GM21528 (cell line): ENCODE measurements around the gene SLC39A11.

Experiments used
- ATAC-seq: cut with Tn5 transposase; IDR thresholded peaks from one replicate; pipeline ENCODE4 v1.9.1; 2021; ENCODE audit warnings: mild to moderate bottlenecking, moderate library complexity; ENCODE audit not compliant: unreplicated experiment, low FRiP score

Gene SLC39A11

GRCh38 chr17:72984926-72985325 is 107.6 kb downstream of the SLC39A11 start:
- no peak for ATAC-seq

- no peak for ATAC-seq
Measured at GRCh38 chr17:72984145-72984925, 108.2 kb downstream of the SLC39A11 start.

DNA sequence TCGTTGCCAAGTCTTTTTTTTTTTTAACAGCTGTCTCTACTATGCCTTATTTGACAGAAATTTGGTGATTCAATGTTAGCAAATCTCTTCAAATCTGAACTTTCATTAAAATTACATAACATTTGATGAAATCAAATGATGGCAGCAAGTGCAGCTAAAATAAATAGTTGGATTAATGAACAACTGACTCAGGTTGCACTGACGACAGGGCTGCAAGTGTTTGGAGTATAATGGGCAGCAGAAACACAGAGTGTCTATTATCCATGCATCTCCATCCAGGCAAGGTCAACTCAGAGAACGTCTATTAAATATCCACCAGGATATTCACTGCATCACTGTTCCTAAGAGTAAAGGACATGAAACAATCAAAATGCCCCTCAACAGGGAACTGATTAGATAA is 109.8 kb downstream of the SLC39A11 start:
- ATAC-seq, result no peak

DNA sequence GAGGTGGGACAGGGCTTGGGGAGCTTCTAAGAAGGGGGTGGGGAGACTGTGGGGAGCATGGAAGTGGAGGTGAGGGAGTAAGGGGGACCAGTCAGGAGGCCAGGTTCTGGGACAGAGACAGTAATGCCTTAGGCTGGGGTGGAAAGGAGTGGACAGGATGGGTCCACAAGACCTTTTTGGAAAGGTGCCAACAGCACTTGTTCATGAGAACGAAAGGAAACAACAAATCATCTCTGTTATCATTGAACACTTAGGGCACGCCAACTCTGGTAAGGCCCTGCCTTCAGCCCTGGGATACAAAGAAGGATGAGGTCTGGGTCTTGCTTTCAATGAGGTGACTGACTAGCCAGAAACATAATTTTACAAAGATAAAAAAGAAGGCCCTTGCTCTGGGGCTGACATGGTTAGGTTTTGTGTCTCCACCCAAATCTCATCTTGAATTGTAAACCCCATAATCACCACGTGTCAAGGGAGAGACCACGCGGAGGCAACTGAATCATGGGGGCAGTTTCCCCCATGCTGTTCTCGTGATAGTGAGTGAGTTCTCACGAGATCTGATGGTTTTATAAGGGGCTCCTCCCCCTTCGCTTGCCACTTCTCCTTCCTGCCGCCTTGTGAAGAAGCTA is 113.8 kb downstream of the SLC39A11 start:
- no peak for ATAC-seq

DNA sequence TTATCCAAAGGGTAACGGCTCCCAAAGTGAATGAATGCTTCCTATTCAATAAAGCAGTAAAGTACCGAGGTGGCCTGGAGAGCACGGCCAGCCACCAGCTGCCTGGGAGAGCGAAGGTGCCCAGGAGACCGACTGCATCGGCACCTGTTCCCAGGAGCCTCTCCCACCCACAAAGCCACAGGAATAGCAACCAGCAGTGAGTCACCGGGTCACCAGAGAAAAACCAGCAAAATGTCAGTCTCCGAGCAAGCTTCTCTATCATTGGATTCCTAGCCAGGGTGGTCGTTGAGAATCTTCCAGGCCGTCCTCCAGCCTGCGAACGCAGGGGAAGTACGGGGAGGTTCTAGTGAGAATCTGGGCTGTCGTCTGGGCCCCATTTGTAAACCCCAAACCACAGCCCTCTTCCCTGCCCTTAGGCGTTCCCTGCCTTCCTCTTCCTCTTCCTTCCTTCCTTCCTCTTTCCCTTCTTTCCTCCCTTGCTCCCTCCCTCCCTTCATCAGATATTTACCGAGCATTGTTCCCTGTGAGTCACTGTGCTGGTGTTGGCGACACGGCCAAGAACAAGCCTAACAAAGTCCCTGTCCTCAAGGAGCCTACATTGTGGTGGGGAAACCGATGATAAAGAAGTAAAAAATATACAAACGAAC is 114.6 kb downstream of the SLC39A11 start:
- no peak for ATAC-seq

- no peak for ATAC-seq
Measured at GRCh38 chr17:72976971-72977770, 115.3 kb downstream of the SLC39A11 start.

GRCh38 chr17:72975509-72975908 is 117.0 kb downstream of the SLC39A11 start:
- no peak for ATAC-seq

DNA sequence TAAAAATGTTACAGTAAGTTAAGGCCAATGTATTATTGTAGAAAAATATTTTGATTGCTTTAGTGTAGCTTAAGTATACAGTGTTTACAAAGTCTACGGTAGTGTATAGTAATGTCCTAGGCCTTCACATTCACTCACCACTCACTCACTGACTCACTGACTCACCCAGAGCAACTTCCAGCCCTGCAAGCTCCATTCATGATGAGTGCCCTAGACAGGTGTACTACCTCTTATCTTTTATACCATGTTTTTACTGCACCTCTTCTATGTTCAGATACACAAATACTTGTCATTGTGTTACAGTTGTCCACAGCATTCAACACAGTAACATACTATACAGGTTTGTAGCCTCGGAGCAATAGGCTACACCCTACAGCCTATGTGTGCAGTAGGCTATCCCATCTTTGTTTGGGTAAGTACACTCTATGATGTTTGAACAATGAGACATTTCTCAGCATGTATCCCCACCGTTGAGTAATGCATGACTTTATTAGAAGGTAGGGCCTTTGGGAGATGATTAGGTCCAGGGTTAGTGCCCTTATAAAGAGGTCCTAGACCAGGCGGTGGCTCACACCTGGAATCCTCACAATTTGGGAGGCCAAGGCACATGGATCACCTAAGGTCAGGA is 117.8 kb downstream of the SLC39A11 start:
- no peak for ATAC-seq

DNA sequence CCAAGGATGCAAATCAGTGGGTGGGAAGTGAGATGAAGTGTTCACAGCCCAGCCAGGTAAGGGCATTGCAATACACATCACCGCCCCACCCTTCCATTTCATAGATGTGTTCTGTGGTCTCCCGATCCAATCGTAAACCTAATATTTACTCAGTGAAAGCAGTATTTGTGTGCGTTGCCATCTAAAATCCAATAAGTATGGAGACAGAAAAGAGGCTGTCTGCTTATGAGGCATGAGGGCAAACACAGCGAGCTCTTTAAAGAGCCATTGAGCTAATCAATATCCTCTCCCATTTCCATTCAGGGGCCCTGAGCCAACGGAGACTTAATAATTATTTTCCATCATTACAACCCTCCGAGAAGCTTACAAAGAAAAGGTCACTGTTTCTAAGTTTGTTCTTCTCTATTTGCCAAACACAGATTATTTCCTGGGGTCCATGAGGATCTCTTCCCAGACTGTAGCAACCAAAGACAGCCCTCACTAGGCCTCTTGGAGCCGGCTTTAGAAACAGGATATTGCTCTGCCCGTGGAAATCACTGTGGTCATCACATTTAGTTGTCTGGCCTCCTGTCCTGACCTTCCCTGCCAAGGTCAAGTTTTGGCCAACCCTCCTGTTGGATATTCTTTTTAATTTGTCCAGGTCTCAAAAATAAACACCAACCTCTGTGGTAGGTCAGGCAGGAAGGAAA is 120.1 kb downstream of the SLC39A11 start:
- no peak for ATAC-seq

DNA sequence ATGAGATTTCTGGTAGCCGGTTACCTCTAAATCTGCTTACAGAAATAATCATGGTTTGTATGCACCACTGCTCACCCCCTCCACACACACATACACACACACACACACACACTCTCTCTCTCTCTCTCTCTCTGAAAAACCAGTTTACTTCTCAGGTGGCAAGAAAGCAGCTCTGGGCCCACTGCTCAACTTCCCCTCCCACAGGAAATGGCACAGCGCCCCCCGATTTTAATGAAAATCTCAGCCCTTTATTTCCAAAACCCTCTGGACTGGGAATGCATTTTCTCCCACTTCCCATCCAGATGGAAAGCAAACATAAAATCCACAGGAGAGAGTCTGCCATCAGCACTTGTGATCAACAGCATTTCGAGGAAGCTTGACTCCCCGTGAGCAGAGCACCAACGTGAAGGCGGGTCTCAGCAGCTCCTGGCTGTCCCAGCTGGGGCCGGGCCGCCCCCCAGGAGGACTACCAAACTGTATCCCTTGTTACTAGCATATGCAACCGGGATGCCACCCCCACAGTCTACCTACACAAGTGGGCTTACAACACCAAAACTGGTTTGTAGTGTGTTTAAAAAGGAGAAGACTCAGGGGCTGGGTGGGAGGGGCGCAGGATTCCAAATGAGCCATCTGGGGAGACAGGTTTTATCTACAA is 121.1 kb downstream of the SLC39A11 start:
- ATAC-seq, result no peak

GRCh38 chr17:72970797-72971196 is 121.7 kb downstream of the SLC39A11 start:
- no peak for ATAC-seq

DNA sequence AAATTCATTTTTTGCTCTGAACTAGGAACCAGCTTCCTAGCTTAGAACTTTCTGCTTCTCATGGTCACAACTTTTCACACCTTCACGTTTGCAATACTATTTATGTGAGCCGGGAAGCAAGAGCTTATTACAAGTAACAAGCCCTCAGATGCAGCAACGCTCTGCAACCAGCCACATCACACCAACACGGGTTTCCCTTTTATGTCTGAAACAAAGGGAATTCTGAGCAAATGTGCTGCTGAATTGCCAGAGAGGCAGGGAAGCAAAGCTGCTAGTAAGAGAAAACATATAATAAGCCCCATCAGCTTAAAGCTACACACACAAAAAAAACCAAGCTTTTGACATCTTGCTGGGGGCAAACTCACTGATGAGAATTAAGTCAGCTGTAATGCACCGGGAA is 122.2 kb downstream of the SLC39A11 start:
- ATAC-seq, result no peak

DNA sequence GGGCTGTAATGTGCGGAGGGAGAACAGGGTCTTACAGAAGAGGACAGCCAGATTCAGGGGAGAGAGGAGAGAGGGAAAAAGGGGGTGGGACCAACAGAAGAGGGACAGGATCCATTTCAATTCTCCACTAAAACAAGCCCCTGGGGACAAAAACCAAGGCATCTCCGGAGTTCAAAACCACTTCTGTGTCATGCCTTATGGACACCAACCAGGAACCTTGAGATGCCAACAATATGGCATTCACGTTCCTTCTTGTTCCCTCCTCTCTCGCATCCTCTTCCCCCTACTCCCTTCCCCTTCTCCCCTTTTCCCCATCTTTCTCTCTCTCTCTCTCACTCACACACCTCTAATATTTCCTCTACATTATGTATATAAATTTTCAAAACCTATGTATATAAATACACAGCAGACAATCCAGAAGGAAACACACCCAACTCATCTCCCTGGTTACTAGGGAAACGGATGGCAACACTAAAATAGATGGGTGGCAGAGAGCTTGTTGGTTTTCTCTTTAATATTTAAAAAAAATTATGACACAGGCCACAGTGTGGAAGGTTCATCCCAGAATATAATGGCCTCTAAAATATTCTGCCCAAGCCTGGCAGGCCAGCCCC is 123.1 kb downstream of the SLC39A11 start:
- ATAC-seq, result no peak

- ATAC-seq, result no peak
Measured at GRCh38 chr17:72968798-72969197, 123.7 kb downstream of the SLC39A11 start.

- no peak for ATAC-seq
Measured at GRCh38 chr17:72967977-72968585, 124.4 kb downstream of the SLC39A11 start.

DNA sequence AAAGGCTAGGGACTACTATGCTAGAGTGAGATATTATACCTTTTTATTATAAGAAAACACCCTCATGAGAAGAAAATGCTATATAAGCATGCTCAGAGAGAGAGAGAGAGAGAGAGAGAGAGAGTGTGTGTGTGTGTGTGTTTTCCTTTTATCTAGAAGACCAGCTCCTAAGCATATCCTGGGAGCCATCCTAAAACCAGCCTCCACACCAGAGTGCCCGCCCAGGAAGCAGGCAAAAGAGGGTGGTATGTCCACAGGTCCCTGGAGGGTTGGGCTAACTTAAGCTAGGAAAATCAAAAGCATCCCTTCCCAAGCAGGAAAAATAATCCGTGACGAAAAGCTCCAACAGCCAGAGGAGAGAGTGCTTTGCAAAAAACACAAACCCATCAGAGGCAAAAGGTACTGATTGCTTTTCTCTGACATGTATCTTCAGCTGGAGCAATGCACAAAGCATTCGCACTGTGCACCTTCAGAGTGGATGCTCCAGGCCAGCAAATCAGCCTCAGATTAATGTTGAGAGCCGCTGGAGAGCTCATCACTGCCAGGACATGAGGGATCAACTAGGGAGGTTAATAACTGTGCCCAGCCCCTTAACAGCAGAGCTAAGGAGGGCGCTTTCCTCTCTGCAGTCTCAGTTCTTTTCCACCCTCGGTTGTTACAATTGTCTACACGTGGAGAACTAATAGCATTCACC is 125.1 kb downstream of the SLC39A11 start:
- no peak for ATAC-seq

- ATAC-seq, result no peak
Measured at GRCh38 chr17:72962106-72962505, 130.4 kb downstream of the SLC39A11 start.
